IMR-90 (cell line): ENCODE results near the gene TSEN54.

ENCODE experiments used
- CEBPB ChIP-seq: IDR thresholded peaks from 2 replicates; pipeline ENCODE4 v1.6.1; 2012; ENCODE audit warnings: low read depth, low read length, improper control_type of control experiment
- CTCF ChIP-seq: conservative IDR thresholded peaks from 2 replicates; pipeline ENCODE4 v1.5.1; 2012; ENCODE audit warnings: mild to moderate bottlenecking, low read depth, low read length, improper control_type of control experiment
- MAFK ChIP-seq: IDR thresholded peaks from 2 replicates; pipeline ENCODE4 v1.6.1; 2012; ENCODE audit warnings: low read depth, low read length, improper control_type of control experiment
- MXI1 ChIP-seq: IDR thresholded peaks from 2 replicates; pipeline ENCODE4 v1.6.1; 2012; ENCODE audit warnings: low read depth, mild to moderate bottlenecking, low read length, moderate library complexity, borderline replicate concordance
- POLR2A ChIP-seq: IDR thresholded peaks from 2 replicates; pipeline ENCODE4 v1.6.1; 2012; ENCODE audit warnings: mild to moderate bottlenecking, low read depth, low read length
- RAD21 ChIP-seq: IDR thresholded peaks from 2 replicates; pipeline ENCODE4 v1.6.1; 2012; ENCODE audit warnings: low read length, improper control_type of control experiment
- RCOR1 ChIP-seq: IDR thresholded peaks from 2 replicates; pipeline ENCODE4 v1.6.1; 2012; ENCODE audit warnings: mild to moderate bottlenecking, low read length, improper control_type of control experiment; ENCODE audit not compliant: insufficient replicate concordance
- RFX5 ChIP-seq: IDR thresholded peaks from 2 replicates; pipeline ENCODE4 v1.8.0; 2012; ENCODE audit warnings: low read depth, mild to moderate bottlenecking, low read length, moderate library complexity
- SMC3 ChIP-seq: fragments of 150-350 bp; IDR thresholded peaks from 2 replicates; pipeline ENCODE4 v1.6.1; 2016; ENCODE audit warnings: low read depth, mild to moderate bottlenecking, antibody characterized with exemption, low read length, moderate library complexity
- TF ChIP-seq, protein P1 (sequence below): fragments of 150-350 bp; IDR thresholded peaks from 2 replicates; pipeline ENCODE4 v1.6.1; 2017; ENCODE audit warnings: mild to moderate bottlenecking, antibody characterized with exemption, low read length, low read depth

- TF ChIP-seq CTCF: no peak
- no peak for TF ChIP-seq MAFK
- no peak for TF ChIP-seq RFX5
- TF ChIP-seq POLR2A: no peak
- no peak for TF ChIP-seq MXI1
- TF ChIP-seq SMC3: no peak
- TF ChIP-seq CEBPB: no peak
- TF ChIP-seq, protein P1, sequence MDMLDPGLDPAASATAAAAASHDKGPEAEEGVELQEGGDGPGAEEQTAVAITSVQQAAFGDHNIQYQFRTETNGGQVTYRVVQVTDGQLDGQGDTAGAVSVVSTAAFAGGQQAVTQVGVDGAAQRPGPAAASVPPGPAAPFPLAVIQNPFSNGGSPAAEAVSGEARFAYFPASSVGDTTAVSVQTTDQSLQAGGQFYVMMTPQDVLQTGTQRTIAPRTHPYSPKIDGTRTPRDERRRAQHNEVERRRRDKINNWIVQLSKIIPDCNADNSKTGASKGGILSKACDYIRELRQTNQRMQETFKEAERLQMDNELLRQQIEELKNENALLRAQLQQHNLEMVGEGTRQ: no peak
- TF ChIP-seq RCOR1: no peak
- no peak for TF ChIP-seq RAD21
These were observed 57.2 kb downstream of the TSEN54 start for GRCh38 chr17:75573540-75573957.
